NCI-H2107 treated with DMSO at 0.1 percent for 48 hours (cell line): Measurements from ENCODE around the gene PLAC9.
"Not testable (repeated sequence)": the region's sequence is repeated elsewhere in the genome, so short reads cannot be mapped to it uniquely, and the experiment has no call there.

Source experiments
- DNase-seq: peaks from one replicate; lab custom pipeline; 2025; ENCODE audit not compliant: unreplicated experiment; lab: John Stamatoyannopoulos, UW

PLAC9 gene, protein sequence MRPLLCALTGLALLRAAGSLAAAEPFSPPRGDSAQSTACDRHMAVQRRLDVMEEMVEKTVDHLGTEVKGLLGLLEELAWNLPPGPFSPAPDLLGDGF

DNA sequence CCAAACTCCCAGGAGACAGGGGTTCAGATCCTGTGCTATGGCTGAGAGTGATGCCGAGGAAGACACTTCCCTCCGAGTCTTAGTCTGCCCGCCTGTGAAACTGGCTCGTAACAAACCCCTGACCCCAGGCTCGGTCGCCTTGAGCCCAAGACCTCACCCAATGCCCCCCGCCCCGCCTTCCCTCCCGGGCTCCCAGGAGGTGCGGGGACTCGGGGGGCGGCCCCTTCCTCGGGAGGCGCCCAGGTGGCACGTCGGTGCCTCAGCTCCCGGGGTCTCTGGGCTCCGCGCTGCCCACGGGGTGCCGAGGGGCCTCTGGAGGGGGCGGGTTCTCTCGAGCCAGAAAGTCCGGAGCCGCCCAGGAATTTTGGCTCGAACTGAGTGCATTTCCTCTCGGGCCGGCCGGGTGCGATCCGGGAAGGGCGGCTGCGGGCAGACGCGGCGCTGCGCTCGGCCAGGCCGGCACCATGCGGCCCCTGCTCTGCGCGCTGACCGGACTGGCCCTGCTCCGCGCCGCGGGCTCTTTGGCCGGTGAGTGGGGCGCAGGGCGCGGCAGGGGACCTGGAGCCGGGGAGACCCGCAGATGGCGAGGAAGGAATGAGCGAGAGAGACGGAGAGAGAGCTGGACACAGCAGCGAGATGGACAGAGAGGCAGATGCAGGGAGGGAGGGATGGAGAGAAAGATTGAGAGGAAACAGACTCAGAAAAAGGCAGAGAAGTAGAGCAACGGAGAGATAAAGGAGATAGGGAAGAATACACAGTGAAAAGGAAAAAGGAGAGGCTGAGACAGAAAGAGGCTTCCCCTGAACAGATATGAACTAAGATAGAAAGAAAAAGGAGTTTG lies at the start of gene PLAC9:
PLAC9 (plus strand) TSS at position 432 of the 841 bp plus-strand sequence; CDS start at position 465, 33 bp downstream.
- DNase-seq, result no peak

DNA sequence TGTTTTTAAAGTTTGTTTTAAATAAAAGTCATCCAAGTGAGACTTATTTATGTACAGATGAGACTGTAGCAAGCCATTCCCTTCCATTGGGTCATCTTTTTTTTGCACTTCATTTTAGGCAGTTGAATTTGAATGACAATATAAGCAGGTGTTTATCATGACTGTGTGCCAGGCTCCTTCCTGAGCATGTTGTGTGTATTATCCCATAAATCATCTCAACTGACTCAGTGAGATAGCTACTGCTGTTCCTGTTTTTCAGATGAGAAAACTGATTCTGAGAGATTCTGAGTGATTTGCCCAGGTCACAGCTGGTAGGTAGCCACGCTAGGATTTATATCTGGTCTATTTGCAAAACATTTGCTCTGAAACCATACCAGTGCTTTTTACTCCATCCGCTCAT lies 42.4 kb upstream of the PLAC9 start:
- DNase-seq, result peak; percentile 7

DNA sequence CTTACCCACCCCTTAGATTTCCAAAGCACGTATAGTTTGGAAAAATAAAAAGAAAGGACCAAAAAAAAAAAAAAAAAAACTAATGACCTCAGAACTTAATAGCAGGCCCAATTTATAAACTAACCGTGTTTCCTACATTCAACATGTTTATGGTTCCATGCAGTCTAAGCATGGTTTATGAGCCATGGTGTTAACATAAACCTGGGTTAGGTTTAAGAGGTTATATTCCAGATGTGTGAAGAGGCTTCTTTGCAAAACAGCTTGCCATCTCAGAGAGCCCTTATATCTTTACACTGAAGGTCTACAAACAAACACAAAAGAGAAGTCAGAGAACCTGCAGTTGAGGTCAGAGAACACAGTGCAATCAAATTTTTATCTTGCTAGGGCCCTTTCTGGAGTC lies 38.3 kb upstream of the PLAC9 start:
- DNase-seq, result no peak

DNA sequence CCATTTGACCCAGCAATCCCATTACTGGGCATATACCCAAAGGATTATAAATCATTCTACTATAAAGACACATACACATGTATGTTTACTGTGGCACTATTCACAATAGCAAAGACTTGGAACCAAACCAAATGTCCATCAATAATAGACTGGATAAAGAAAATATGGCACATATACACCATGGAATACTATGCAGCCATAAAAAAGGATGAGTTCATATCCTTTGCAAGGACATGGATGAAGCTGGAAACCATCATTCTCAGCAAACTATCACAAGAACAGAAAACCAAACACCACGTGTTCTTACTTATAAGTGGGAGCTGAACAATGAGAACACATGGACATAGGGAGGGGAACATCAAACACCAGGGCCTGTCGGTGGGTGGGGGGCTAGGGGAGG lies 34.3 kb upstream of the PLAC9 start:
- not testable (repeated sequence) for DNase-seq

DNA sequence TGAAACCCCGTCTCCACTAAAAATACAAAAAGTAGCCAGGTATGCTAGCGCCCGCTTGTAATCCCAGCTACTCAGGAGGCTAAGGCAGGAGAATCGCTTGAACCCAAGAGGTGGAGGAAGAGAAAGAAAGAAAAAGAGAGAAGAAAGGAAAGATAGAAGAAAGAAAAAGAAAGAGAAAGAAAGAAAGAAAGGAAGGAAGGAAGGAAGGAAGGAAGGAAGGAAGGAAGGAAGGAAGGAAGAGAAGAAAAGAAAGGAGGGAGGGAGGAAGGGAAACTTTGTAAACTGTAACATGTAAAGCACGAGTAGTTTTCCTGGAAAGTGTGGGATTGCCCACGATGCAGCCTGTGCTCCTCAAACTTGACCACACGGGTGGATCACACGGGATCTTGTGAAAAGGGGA lies 33.2 kb upstream of the PLAC9 start:
- not testable (repeated sequence) for DNase-seq

DNA sequence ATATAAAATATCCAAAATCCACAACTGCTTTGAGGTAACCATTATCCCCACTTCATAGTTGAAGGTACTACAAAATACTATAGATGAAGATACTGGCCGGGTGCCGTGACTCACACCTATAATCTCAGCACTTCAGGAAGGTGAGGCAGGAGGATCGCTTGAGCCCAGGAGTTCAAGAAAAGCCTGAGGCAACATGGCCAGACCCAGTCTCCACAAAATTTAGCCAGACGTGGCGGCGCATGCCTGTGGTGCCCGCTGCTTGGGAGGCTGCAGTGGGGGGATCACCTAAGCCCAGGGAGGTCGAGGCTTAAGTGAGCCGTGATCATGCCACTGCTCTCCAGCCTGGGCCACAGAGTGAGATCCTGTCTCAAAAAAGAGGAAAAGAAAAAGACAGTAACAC lies 32.4 kb upstream of the PLAC9 start:
- DNase-seq, result no peak

DNA sequence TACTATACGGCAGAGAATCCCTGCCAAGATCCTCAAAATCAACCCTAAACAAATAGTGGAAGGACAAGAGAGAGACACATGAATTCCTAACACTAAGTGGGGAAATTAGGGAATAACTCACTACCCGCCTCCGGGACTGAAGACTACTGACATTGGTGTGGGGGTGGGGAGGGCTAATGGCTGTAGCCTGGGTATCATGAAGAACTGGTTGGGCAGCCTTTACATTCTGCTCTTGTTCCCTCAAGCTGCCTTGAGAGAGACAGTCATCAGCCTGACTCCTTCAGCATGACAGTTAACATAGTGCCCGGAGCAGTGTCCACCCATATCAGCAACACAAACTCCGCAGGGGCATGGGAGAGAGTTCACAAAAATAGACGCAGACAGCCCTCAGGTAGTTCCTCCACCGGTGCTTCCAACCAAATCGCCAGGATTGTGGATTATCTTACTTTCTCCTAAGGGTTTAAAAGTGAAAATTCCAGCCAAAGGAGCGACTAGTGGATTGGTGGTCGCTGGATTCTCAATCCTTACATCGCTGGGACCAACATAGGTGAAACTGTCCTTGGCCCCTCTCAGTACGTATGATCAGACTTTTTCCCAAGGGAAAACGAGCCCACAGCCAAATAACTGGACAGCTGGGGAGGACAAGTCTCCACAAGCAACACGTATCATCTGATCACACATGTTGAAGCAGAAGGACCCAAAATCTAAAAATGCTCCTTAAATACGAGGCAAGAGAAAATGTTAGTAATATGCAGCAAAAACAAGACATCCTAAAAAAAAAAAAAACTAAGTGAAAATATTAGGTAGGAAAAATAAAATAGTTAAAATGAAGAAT lies 31.5 kb upstream of the PLAC9 start:
- no peak for DNase-seq

DNA sequence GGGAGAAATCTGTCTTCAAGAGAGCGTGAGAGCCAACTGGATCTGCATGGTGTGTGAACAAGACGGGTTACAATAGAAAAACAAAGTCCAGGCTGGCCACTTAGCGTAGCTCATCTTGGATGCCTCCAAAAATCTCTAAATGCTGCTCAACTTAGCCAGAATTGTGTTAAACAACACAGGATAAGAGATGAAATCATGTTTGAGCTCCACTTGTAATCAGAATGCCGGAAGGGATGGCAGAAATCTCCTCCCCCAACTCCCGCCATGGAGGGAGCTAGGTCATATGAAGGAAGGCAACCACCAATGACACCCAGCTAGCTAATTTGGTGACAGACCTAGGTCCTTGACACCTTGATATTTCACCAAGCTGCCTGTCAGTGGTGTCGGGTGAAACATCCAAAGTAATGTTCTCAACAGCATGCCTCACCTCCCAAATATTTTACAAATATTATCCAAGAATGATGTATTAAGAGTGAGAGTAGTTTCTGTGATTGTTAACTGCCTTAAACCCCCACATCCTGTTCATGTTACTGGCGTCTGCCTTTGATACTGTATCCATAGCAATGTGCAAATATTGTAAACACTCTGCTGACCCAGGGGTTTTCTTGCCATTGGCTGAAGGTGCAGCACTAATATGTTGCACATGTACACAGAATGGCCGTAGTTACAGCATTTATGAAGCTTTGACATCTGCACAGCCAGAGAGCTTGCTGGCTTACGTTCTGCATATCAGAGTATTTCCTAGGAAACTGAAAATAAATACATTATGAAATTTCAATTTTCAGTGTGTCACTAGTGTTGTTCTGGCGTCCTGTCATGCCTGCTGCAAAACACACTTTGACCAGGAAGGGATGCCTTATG lies 28.2 kb upstream of the PLAC9 start:
- no peak for DNase-seq

DNA sequence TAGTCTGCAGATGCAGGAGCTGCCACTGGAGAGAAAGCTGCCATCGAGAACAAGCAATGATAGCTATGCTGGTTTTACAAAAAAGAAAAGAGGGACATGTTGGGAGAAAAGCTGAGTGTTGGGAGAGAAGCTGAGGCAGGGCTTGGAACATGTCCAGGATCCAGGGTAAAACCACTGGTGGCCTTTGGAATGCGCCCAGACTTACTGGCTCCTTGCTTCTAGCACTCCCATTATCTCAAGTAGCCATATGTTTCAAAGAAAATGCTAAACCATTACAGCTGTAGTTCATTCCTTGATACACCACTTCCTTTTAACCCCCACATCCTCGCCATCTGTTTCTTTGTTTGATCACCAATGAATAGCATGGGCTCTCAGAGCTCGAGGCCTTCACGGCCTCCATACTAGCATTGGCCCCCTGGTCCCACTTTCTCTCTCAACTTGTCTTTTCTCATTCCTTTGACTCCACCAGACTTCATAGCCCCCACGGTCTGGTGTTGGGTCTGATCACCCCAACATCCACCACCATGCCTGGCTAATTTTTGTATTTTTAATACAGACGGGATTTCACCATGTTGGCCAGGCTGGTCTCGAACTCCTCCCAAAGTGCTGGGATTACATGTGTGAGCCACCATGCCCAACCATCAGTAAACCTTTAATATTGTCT lies 23.8 kb upstream of the PLAC9 start:
- DNase-seq, result no peak

DNA sequence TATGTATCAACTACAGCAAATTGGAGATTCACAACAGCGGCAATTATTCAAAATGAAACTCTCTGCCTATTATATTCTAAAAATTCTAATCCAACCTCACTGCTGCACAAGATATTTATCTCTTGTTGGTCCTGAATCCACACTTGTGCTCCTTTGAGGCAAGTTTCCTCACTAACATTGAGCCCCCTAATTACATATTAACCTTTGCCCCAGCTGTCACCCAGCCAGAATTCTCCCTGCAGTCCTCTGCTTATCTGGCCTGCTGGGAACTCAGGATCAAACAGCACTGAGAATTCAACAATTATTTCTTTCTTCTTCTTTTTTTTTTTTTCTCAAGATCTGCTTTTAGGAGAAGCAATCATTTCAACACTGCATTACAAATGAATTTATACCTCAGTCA lies 21.5 kb upstream of the PLAC9 start:
- no peak for DNase-seq

DNA sequence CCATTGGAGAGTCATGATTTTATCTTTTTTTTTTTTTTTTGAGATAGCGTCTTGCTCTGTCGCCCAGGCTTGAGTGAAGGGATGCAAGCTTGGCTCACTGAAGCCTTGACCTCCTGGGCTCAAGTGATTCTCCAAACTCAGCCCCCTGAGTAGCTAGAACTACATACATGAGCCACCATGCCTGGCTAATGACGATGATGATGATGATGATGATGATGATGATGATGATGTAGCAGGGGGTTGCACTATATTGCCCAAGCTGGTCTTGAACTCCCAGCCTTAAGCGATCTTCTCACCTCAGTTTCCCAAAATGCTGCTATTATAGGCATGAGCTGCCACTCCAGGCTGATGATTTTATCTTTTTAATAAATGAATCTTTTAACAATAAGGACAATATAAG lies 13.9 kb upstream of the PLAC9 start:
- DNase-seq, result no peak

DNA sequence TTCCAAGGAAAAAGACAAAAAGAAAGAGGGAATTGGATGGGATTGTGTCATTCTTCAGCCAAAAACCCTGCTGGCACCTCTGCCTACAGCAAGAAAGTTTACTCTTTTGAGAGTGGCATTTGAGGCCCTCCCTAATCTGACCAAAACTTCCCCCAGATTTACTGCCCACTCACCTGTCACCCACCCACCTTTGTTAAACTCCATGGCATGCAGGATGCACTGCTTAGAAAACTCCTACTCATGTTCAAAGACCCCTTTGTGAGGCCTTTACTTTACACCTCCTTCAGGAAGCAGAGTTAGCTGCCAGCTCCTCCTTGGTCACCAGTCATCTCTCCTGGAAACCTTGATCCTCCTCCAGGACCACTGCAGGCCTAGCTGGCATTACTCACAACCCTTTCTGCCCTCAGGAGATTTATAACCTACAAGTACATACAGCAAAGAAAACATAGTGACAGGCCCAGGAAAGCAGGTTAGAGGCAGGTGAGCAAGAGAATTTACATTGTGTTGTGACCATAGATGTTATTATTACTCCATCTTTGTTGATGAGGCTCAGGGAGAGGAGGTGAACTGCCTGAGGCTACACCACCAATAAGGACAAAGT lies 10.3 kb upstream of the PLAC9 start:
- DNase-seq, result no peak

DNA sequence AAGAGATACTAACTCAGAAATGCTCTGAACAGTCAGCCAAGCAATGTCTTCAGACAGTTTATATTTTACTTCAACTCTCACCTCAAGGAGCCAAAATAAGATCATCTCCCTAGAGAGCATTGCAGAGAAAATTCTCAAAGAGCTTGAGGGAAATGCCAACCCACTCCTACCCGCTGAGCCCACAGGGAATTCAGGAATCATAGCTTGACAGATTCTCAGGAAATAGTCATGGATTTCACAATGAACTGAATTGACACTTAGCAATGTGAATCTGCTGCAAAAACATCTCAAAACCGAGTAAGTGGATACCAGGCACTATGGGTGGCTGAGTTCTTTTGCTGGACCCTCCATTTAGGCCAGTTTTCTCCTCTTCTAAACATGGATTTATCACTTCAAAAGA lies 9.8 kb upstream of the PLAC9 start:
- no peak for DNase-seq

DNA sequence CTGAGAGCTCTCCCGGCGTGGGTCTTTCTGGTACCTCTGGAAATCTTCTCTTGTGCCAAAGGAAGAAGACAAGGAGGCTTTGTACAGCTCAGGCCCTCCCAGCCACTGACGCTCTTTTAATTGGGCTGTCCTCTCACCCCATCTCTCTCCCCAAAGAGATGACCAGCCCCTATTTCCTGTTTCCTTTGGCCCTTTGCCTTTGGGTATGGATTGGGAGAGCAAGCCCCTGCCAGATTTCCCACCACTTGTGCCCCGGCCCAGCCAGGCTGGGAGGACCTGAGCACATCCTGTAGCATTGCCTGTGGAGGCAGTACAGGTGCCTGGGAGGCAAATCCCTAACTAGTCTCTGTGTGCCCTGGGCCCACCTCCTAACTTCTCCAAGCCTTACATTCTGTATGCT lies 5.7 kb upstream of the PLAC9 start:
- no peak for DNase-seq

DNA sequence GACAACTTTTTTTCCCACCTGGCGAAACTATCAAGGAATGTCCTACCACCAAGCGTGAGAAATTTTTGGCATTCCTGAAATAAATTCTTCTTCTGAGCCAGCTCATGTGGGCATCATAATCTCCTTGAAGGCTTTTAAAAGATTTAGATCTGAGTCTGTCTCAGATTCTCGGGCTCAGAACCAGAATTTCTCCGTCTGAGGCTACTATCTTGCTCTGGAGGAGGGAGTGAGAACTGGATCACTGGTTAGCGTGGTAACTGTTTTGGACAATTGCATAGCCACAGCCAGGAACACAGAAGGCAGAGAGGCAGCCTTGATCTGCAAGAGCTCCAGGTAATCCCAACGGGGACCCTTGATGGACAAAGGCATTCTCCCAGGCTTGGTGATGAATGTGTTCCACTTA lies 1.0 kb upstream of the PLAC9 start:
- no peak for DNase-seq

DNA sequence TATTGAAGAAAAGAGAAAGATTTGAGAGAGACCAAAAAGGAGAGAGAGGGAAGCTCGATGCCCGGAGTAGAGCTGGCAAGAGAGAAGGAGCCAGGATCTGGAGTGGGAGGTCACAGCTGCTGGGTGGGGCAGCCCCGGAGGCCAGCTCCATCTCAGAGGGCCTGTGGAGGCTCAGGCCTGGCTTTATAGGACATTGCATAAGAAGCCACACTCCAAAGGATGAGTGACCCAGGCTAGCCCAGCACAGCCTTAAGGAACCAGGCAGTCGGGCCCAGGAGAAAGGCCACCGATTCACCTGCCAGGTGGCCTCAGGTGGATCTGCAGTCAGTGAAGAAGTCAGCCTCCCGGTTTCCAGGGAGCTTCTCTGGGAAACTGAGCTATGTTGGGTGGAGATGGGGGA lies 676 bp downstream of the PLAC9 start:
- no peak for DNase-seq

DNA sequence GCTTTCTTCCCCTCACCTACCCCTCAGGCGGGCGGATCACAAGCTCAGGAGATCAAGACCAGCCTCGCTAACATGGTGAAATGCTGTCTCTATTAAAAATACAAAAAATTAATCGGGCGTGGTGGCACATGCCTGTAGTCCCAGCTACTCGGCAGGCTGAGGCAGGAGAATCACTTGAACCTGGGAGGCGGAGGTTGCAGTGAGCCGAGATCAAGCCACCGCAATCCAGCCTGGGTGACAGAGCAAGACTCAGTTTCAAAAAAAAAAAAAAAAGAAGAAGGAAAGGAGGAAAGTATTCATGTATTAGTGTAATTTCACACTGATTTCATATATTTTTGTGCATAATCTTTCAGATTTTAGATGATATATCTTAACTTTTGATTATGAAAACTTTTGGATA lies 1.2 kb downstream of the PLAC9 start:
- DNase-seq, result not testable (repeated sequence)

DNA sequence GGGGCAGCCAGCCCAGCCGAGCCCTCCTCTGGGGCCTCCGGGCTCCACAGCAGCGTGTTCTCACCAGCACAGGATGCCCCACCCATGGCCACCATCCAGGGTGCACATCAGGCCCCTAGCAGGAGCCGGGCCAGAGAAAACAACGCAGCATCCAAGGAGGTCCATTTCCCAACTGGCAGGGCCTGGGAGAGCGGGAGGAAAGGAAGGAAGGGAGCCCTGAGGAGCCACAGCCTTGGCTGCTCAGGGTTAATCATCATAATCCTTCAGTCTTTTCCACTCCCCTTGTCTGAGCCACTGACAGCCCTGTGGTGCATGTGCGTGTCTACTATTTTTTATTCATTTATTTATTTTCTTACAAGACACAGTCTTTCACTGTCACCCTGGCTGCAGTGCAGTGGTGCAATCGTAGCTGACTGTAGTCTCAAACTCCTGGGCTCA lies 3.6 kb downstream of the PLAC9 start:
- no peak for DNase-seq

DNA sequence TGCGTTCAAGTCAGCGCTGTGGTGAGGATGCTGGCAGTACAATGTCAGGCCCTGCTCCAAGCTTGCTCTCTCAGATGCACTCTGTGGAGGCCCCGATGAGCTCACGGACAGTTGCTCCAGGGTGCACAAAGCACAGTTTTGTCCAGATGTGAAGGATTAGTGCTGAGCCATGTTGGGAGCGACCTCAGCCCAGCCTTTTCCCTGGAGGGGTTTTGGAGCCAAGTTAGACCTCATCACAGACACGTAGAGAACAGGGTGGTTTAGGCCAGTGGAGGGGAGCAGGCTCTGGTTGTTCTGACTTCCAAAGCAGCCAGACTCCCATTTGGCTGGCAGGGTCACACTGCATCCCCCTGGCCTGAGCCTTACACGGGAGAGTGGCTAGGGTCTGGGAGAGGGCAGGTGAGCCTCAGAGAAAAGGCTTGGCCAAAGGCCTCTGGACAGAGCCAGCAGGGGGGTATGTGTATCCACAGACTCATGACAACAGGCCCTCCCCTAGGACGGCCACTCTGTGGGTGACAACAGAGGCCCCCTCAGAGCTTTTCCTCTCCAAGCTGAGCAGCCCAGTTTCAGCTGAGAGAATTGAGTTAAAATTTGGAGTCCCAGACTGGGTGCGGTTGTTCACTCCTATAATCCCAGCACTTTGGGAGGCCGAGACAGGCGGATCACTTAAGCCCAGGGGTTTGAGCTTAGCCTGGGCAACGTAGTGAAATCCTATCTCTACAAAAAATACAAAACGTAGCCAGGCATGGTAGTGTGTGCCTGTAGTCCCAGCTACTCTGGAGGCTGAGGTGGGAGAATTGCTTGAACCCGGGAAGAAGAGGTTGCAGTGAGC lies 4.7 kb downstream of the PLAC9 start:
- no peak for DNase-seq
